Fibroblast of pulmonary artery (primary cell): ENCODE measurements around the gene TRIM47.

ENCODE experiments used
- DNase-seq: peaks from one replicate; pipeline ENCODE4 v3.0.0-alpha.2; 2010; ENCODE audit warnings: low read depth
- H3K4me3 ChIP-seq: replicated peaks from 2 replicates; pipeline ENCODE4 v1.5.1; 2011; ENCODE audit warnings: low read depth, mild to moderate bottlenecking, control low read depth, low read length, moderate library complexity
- TF ChIP-seq, protein P1 (sequence below): IDR thresholded peaks from 2 replicates; pipeline ENCODE4 v1.5.1; 2011; ENCODE audit warnings: mild to moderate bottlenecking, control low read depth, low read length, inconsistent platforms; ENCODE audit errors: missing control alignments

Gene TRIM47

DNA sequence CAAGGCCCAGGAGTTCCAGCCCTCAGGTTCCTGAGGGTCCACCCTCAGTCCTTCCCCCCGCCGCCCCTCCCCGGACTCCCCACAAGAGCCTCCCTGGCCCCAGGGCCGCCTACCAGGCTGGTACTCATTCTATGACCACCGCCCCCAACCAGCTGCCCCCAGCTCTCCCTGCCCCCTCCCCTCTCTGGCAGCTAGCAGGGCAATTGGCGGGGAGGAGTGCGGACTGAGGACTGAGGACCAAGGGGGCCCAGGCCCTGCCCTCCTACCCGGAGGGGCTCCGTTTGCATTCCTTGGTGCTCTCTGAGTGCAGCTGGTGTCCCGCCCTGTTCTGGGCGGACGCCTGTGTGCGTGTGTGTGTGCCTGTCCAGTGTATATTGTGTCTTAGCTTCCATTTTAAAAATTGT lies 53.2 kb downstream of the TRIM47 start:
- TF ChIP-seq, protein P1, sequence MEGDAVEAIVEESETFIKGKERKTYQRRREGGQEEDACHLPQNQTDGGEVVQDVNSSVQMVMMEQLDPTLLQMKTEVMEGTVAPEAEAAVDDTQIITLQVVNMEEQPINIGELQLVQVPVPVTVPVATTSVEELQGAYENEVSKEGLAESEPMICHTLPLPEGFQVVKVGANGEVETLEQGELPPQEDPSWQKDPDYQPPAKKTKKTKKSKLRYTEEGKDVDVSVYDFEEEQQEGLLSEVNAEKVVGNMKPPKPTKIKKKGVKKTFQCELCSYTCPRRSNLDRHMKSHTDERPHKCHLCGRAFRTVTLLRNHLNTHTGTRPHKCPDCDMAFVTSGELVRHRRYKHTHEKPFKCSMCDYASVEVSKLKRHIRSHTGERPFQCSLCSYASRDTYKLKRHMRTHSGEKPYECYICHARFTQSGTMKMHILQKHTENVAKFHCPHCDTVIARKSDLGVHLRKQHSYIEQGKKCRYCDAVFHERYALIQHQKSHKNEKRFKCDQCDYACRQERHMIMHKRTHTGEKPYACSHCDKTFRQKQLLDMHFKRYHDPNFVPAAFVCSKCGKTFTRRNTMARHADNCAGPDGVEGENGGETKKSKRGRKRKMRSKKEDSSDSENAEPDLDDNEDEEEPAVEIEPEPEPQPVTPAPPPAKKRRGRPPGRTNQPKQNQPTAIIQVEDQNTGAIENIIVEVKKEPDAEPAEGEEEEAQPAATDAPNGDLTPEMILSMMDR = no peak
- DNase-seq = no peak
- H3K4me3 ChIP-seq = no peak overlapping the region

DNA sequence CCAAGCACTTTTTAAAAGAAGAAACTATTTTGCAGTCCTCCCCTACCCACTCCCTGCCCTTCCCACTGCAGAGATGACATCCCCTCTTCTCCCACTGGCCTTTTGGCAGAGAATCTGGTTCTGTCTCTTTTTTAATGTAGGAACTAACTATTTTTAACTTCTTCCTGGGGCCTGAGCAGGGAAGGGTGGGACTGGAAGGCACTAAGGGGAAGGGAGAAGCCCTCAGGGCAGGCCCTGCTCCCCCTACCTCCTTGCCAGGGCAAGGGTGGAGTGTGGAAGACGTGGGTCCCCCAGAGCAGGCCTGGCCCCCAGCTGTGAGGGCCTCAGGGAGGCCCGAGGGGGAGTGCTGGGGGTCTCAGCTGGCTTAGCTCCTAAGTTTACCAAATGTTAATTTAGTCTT lies 53.7 kb downstream of the TRIM47 start:
- TF ChIP-seq, protein P1 = no peak
- no peak overlapping the region for H3K4me3 ChIP-seq
- no peak for DNase-seq
